WTC11 (cell line): ENCODE measurements around the gene CTIF. TPM values are rescaled to one million over a fixed set of nuclear protein-coding genes. Genes with fewer than 3 reads are reported as not detected.

Experiments
- ATAC-seq: fragments of 200-7000 bp; cut with Tn5 transposase; 2 replicates; pipeline ENCODE4 v1.10.0; 2021; ENCODE audit warnings: mild to moderate bottlenecking, moderate library complexity
- CTCF ChIA-PET: fragments of 300-600 bp; sonication (Branson Sonifier 250); formaldehyde crosslinking; loops from one replicate; lab custom pipeline; 2021; ENCODE audit warnings: antibody characterized with exemption; lab: Charles Lee
- POLR2A ChIA-PET: fragments of 350-600 bp; sonication (Branson Sonifier 250); formaldehyde crosslinking; loops from one replicate; lab custom pipeline; 2021; ENCODE audit warnings: antibody characterized with exemption; lab: Charles Lee
- DNase-seq: peaks from one replicate; pipeline ENCODE4 v3.0.0; 2021; ENCODE audit warnings: low spot score
- H3K27ac Mint-ChIP-seq: 2 replicates; pipeline ENCODE4 v1.8.0; 2021; ENCODE audit warnings: mixed read lengths
- H3K27me3 Mint-ChIP-seq: 2 replicates; pipeline ENCODE4 v1.8.0; 2021; ENCODE audit warnings: low read depth, mild to moderate bottlenecking, moderate library complexity, mixed read lengths
- H3K36me3 Mint-ChIP-seq: 2 replicates; pipeline ENCODE4 v1.8.0; 2021; ENCODE audit warnings: mixed read lengths
- H3K4me1 Mint-ChIP-seq: 2 replicates; pipeline ENCODE4 v1.8.0; 2022; ENCODE audit warnings: mixed read lengths
- H3K4me3 Mint-ChIP-seq: 2 replicates; pipeline ENCODE4 v1.8.0; 2021; ENCODE audit warnings: mild to moderate bottlenecking, moderate library complexity, mixed read lengths
- H3K9me3 Mint-ChIP-seq: 2 replicates; pipeline ENCODE4 v1.8.0; 2021; ENCODE audit warnings: mixed read lengths
- ARID4B ChIP-seq: sonication (generic); formaldehyde crosslinking; IDR thresholded peaks from 2 replicates; pipeline ENCODE4 v1.8.0; 2023; ENCODE audit warnings: missing genetic modification reagents, mild to moderate bottlenecking, borderline replicate concordance
- ATF1 ChIP-seq: sonication (generic); formaldehyde crosslinking; IDR thresholded peaks from 2 replicates; pipeline ENCODE4 v1.8.1; 2023; ENCODE audit warnings: mild to moderate bottlenecking, moderate library complexity, missing genetic modification reagents
- ATF2 ChIP-seq: sonication (generic); formaldehyde crosslinking; IDR thresholded peaks from 2 replicates; pipeline ENCODE4 v1.8.1; 2022; ENCODE audit warnings: low read depth, missing genetic modification reagents, borderline replicate concordance
- CBFB ChIP-seq: sonication (generic); formaldehyde crosslinking; IDR thresholded peaks from 2 replicates; pipeline ENCODE4 v1.8.1; 2022; ENCODE audit warnings: mild to moderate bottlenecking, low read depth, missing genetic modification reagents
- CDX4 ChIP-seq: fragments of 250-450 bp; sonication (Bioruptor Pico); IDR thresholded peaks from 2 replicates; pipeline ENCODE4 v1.9.0; 2021; ENCODE audit warnings: moderate library complexity, mild to moderate bottlenecking, inconsistent platforms, borderline replicate concordance
- ERG ChIP-seq: fragments of 250-450 bp; sonication (Bioruptor Pico); IDR thresholded peaks from 2 replicates; pipeline ENCODE4 v1.8.0; 2021; ENCODE audit warnings: mild to moderate bottlenecking
- IRF1 ChIP-seq: sonication (generic); formaldehyde crosslinking; IDR thresholded peaks from 2 replicates; pipeline ENCODE4 v1.8.0; 2023; ENCODE audit warnings: missing genetic modification reagents
- JAZF1 ChIP-seq: fragments of 250-450 bp; sonication (Bioruptor Pico); IDR thresholded peaks from 2 replicates; pipeline ENCODE4 v1.9.0; 2021; ENCODE audit warnings: moderate library complexity, mild to moderate bottlenecking, inconsistent platforms
- MAX ChIP-seq: sonication (generic); formaldehyde crosslinking; IDR thresholded peaks from 2 replicates; pipeline ENCODE4 v1.8.0; 2022; ENCODE audit warnings: mild to moderate bottlenecking, missing genetic modification reagents
- MXD4 ChIP-seq: fragments of 250-450 bp; sonication (Bioruptor Pico); IDR thresholded peaks from 2 replicates; pipeline ENCODE4 v1.8.0; 2021; ENCODE audit warnings: mild to moderate bottlenecking, moderate library complexity, borderline replicate concordance
- NR1H2 ChIP-seq: sonication (generic); formaldehyde crosslinking; IDR thresholded peaks from 2 replicates; pipeline ENCODE4 v1.9.0; 2021; ENCODE audit warnings: mild to moderate bottlenecking, moderate library complexity, missing genetic modification reagents
- SOX15 ChIP-seq: fragments of 250-450 bp; sonication (Bioruptor Pico); IDR thresholded peaks from 2 replicates; pipeline ENCODE4 v1.9.0; 2021; ENCODE audit warnings: mild to moderate bottlenecking
- SP1 ChIP-seq: sonication (generic); formaldehyde crosslinking; conservative IDR thresholded peaks from 2 replicates; pipeline ENCODE4 v1.8.1; 2022; ENCODE audit warnings: missing genetic modification reagents
- TCF7 ChIP-seq: sonication (generic); formaldehyde crosslinking; IDR thresholded peaks from 2 replicates; pipeline ENCODE4 v1.8.0; 2022; ENCODE audit warnings: mild to moderate bottlenecking, low read depth, missing genetic modification reagents, moderate library complexity
- ZBTB43 ChIP-seq: sonication (generic); formaldehyde crosslinking; IDR thresholded peaks from 2 replicates; pipeline ENCODE4 v1.8.1; 2023; ENCODE audit warnings: mild to moderate bottlenecking, missing genetic modification reagents
- ZNF512 ChIP-seq: sonication (generic); formaldehyde crosslinking; IDR thresholded peaks from 2 replicates; pipeline ENCODE4 v1.8.1; 2022; ENCODE audit warnings: missing genetic modification reagents, borderline replicate concordance
- ZNF532 ChIP-seq: fragments of 250-450 bp; sonication (Bioruptor Pico); IDR thresholded peaks from 2 replicates; pipeline ENCODE4 v1.9.0; 2021; ENCODE audit warnings: mild to moderate bottlenecking, borderline replicate concordance
- total RNA-seq: library from RNA; stranded (reverse); gene quantifications from 3 replicates; pipeline ENCODE4 v1.2.3, GENCODE V29; 2021

Gene CTIF
- total RNA-seq, 1 experiment from 2014 or later: 28.5 TPM

- TF ChIP-seq ATF2 (CRISPR knock-in tag): no peak
- TF ChIP-seq ZNF512 (CRISPR knock-in tag): no peak
- no peak for TF ChIP-seq IRF1 (CRISPR knock-in tag)
- no peak for TF ChIP-seq NR1H2 (CRISPR knock-in tag)
These were observed 335.4 kb downstream of the CTIF start (continued) for GRCh38 chr18:48874233-48874632.

GRCh38 chr18:48874701-48875162, 335.9 kb downstream of the CTIF start:
- Mint-ChIP-seq H3K36me3 (no peaks in the 10 kb centered on the region), H3K27me3 (peaks cover 5% of the 10 kb centered on the region; the same call in 1 of the 2 replicates), H3K27ac (no peak overlapping the region), H3K9me3 (no peaks in the 10 kb centered on the region), H3K4me3 (no peak overlapping the region)
- POLR2A ChIA-PET: no interaction called here
- TF ChIP-seq JAZF1 (CRISPR knock-in tag): no peak
- TF ChIP-seq MXD4 (CRISPR knock-in tag): no peak
- TF ChIP-seq MAX: no peak
- no peak for TF ChIP-seq SP1 (CRISPR knock-in tag)
- TF ChIP-seq CDX4 (CRISPR knock-in tag): no peak
- no peak for TF ChIP-seq TCF7
- no peak for TF ChIP-seq SOX15
- TF ChIP-seq ZNF512 (CRISPR knock-in tag): no peak
- no peak for TF ChIP-seq CBFB (CRISPR knock-in tag)
- TF ChIP-seq ATF1: no peak
- TF ChIP-seq ERG (CRISPR knock-in tag): no peak
- TF ChIP-seq ARID4B (CRISPR knock-in tag): no peak
- TF ChIP-seq ZBTB43 (CRISPR knock-in tag): no peak
- no peak for TF ChIP-seq ZNF532 (CRISPR knock-in tag)
- TF ChIP-seq, all 79 proteins: peak for 0
- ATAC-seq (no peak), DNase-seq (no peak)
- CTCF ChIA-PET: interaction anchor here (1.6 kb wide), 1 partner anchor 195 kb away, joined by 3 read pairs; no protein-coding TSS in a partner anchor
- peaks cover 22% of the 10 kb centered on the region for H3K4me1 Mint-ChIP-seq
